NCI-H510A treated with DMSO at 0.1 percent for 48 hours (cell line): ENCODE results near the gene MAP2K7.
A peak's percentile ranks its signal among the peaks of the same experiment; 100 is the strongest.
"Not testable (repeated sequence)": the region's sequence is repeated elsewhere in the genome, so short reads cannot be mapped to it uniquely, and the experiment has no call there.

Source experiments
- DNase-seq: peaks from one replicate; lab custom pipeline; 2025; lab: John Stamatoyannopoulos, UW

MAP2K7 gene

DNA sequence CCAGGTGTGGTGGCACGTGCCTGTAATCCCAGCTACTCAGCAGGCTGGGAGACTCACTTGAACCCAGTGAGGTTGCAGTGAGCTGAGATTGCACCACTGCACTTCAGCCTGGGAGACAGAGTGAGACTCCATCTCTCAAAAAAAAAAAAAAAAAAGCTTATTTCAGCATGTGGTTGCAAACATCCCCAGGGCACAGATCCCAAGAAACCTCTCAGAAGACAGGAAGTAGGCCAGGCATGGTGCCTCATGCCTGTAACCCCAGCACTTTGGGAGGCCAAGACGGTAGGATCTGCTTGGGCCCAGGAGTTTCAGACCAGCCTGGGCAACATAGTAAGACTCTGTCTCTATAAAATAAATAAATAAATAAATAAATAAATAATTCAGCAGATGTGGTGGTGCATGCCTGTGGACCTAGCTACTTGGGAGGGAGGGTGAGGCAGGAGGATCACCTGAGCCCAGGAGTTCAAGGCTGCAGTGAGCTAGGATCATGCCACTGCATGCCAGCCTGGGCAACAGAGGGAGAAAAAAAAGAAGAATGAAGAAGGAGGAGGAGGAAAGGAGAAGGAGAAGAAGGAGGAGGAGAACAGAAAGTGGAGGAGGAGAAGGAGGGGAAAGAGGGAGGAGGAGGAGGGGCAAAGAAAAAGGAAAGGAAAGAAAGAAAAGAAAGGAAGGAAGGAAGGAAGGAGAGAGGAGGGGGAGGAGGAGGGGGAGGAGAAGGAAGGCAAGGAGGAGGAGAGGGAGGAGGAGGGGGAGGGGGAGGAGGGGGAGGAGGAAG lies 19.7 kb upstream of the MAP2K7 start:
- DNase-seq: no peak

DNA sequence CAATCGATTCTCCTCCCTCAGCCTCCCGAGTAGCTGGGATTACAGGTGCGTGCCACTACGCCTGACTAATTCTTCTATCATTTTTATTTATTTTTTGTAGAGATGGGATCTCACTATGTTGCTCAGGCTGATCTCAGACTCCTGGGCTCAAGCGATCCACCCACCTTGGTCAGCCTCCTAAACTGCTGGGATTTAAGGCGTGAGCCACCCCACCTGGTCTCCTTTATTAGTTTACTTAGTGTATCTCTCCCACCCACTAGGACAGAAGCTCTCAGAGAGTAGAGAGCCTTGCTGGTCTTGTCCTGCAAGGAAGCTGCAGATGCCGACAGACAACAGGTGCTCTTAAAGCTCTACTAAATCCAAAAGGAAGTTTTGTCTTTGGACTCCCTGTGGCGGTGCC lies 17.9 kb upstream of the MAP2K7 start:
- no peak for DNase-seq

- no peak for DNase-seq
Observed at GRCh38 chr19:7887408-7888144, 16.1 kb upstream of the MAP2K7 start.

- peak; percentile 72 for DNase-seq
Observed at GRCh38 chr19:7888145-7888825, 15.4 kb upstream of the MAP2K7 start, which contains the start of gene LRRC8E. Gene LRRC8E (plus strand): TSS chr19:7888510. CDS start chr19:7895604, 7,094 bp downstream.

- no peak for DNase-seq
Observed at GRCh38 chr19:7888826-7889217, 14.9 kb upstream of the MAP2K7 start.

DNA sequence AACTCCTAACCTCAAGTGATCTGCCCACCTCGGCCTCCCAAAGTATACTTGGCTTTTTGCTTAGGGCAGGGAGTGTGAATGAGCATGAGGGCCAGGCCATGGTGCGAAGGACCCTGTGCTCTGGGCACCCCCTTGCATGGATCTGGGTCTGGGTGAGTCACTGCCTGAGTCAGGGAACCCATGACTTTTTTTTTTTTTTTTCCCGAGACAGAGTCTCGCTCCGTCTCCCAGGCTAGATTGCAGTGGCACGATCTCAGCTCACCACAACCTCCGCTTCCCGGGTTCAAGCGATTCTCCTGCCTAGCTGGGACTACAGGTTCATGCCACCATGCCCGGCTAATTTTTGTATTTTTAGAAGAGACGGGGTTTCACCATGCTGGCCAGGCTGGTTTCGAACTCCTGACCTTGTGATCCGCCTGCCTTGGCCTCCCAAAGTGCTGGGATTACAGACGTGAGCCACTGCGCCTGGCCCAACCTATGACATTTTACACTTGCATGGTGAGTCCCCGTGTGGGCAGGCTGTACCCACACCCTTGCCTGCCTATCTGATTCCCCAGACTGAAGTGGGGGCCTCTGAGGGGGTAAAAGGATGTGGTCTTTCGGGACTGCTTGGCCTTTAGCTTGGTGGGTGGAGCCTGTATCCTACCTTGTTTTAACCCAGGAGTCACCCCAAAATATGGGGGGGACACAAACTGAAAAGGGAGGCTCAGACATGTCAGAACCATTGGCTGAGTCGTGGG lies 10.1 kb upstream of the MAP2K7 start:
- not testable (repeated sequence) for DNase-seq

DNA sequence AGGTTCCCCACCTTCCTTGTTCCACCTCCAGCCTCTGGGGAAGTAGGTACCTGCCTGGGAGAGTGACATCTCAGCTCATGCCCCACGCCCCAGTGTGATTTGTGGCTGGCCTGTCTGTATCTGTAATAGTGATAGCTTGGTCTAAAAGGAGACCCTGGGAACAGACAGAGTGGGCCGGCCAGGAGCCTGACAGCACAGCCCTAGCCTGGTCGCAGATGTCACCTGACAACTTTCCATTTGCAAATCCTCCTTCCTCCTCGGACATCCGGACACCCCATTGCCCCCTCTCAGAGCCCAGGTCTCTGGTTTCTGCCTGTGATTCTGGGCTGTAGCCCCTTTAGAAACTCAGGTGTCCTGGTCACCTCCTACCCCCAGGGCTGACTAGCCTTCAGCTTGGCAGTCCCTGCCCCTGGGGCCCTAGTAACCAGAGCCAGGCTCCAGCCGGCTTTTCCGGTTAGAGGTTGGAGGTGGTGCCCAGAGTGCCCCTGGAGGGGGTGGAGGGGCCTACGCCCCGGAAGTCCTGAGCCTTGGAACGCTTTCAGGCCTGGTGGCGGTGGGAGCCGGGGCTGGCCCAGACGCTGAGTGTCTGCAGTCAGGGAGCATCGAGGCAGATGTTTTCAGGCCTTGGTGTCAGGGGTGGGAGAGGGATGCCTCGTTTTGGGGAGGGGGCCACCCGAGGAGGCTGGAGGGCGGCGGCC lies 8.9 kb upstream of the MAP2K7 start:
- peak; percentile 44 for DNase-seq

GRCh38 chr19:7895565-7895964 lies 8.1 kb upstream of the MAP2K7 start:
- DNase-seq: no peak

DNA sequence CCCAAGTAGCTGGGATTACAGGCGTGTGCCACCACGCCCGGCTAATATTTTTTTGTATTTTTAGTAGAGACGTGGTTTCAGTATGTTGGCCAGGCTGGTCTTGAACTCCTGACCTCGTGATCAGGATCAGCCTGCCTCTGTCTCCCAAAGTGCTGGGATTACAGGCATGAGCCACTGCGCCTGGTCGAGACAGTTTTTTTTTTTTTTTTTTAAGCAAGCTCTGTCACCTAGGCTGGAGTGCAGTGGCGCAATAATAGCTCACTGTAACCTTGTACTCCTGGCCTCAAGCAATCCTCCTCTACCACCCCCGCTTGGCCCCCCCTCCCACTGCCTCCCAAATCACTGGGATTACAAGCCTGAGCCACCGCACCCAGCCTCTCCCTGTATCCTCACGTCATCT lies 6.4 kb upstream of the MAP2K7 start:
- DNase-seq: no peak

GRCh38 chr19:7898967-7899366 lies 4.7 kb upstream of the MAP2K7 start:
- no peak for DNase-seq

DNA sequence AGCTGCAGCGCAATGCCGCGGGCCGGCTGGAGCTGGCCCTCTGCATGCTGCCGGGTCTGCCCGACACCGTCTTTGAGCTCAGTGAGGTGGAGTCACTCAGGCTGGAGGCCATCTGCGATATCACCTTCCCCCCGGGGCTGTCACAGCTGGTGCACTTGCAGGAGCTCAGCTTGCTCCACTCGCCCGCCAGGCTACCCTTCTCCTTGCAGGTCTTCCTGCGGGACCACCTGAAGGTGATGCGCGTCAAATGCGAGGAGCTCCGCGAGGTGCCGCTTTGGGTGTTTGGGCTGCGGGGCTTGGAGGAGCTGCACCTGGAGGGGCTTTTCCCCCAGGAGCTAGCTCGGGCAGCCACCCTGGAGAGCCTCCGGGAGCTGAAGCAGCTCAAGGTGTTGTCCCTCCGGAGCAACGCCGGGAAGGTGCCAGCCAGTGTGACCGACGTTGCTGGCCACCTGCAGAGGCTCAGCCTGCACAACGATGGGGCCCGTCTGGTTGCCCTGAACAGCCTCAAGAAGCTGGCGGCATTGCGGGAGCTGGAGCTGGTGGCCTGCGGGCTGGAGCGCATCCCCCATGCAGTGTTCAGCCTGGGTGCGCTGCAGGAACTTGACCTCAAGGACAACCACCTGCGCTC lies 3.8 kb upstream of the MAP2K7 start:
- no peak for DNase-seq

DNA sequence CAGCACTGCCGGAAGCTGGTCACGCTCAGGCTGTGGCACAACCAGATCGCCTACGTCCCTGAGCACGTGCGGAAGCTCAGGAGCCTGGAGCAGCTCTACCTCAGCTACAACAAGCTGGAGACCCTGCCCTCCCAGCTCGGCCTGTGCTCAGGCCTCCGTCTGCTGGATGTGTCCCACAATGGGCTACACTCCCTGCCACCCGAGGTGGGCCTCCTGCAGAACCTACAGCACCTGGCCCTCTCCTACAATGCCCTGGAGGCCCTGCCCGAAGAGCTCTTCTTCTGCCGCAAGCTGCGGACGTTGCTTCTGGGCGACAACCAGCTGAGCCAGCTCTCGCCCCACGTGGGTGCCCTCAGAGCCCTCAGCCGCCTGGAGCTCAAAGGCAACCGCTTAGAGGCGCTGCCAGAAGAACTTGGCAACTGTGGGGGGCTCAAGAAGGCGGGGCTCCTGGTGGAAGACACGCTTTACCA lies 3.2 kb upstream of the MAP2K7 start:
- DNase-seq: no peak

DNA sequence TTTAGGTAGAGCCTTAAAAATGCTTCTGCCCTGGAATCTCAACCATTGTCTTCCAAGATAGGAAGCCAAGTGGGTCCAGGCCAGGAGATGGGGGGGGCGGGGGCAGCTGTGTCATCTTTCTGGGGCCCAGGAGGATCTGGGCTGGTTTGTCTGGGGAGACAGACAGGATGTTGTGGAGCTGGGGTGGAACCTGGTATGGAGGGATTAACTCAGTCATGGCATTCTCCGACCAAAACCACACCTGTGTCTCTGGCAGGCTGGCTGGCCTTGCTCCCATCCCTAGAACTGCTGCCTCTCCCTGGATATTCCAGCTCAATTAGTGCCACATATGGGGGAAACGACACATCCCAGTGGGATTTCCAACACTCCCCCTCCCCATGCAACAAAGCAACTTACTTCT lies 2.7 kb upstream of the MAP2K7 start:
- no peak for DNase-seq

DNA sequence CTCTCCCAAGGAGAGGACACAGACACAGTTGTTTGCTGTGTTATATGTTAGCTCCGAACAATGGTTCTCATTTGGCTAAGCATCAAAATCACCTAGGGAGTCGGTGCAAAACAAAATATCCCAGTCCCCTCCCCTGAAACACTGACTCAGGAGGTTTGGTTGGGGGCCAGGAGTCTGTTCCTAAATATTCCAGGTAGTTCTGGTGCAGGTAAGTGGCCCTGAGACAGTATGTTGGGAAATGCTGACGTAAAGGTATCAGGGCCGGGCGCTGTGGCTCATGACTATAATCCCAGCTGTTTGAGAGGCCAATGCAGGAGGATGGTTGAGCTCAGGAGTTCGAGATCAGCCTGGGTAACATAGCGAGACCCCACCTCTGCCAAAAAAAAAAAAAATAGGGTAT lies 2.3 kb upstream of the MAP2K7 start:
- DNase-seq: no peak

DNA sequence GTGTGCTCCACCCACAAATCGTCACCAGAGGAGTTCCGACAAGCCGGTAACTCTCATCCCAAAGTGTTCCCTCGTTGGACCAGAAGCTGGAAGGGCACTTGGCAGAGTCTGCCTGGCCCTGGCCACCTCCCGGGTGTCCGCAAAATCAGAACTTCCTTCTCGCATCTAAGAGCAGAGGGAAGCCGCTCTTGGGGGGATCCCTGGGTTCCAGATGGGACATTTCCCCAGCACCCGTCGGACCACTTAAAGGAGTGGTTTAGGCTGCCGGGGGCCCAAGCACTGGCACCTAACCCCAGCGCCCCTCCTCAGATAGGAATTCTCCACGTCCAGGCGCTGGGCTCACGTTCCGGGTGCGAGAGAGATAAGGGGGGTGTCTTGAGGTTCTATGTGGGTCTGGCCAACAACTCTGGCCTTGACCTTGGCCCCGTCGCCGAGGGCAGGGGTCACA lies 857 bp upstream of the MAP2K7 start:
- DNase-seq: peak; percentile 29

GRCh38 chr19:7904074-7905020 lies 670 bp downstream of the MAP2K7 start:
- no peak for DNase-seq

GRCh38 chr19:7905268-7905667 lies 1.6 kb downstream of the MAP2K7 start:
- no peak for DNase-seq

- DNase-seq: no peak
Observed at GRCh38 chr19:7905859-7906258, 2.2 kb downstream of the MAP2K7 start.

GRCh38 chr19:7907122-7907521 lies 3.4 kb downstream of the MAP2K7 start:
- no peak for DNase-seq

DNA sequence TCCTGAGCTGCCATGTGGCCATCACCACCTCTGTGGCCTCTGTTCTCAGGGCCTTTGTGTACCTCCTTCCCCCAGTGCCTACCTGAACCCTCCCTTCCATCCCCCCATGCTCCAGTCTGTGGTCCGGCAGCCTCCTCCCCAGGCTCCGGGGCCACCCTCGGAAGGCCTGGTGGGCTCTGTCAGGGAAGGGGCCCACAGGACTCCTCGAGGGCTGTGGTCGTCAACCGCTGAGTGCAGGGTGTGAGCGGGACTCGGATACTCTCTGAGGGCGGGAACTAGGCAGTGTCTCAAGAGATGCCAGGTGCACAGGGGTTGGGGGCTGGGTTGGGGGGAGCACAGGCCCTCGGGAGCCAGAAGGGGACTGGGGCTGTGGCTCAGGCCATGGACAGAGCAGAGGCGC lies 3.9 kb downstream of the MAP2K7 start:
- DNase-seq: no peak
